Testis (tissue), 3 donors: ENCODE measurements around the gene SUMO1. TPM values are rescaled to one million over a fixed set of nuclear protein-coding genes. Genes with fewer than 3 reads are reported as not detected.

Experiments
- DNase-seq: peaks from one replicate; pipeline ENCODE4 v3.0.0-alpha.2; 2019
- H3K27ac ChIP-seq, 2 donors: fragments of 200-600 bp; sonication (generic); one replicate each; pipeline ENCODE4 v1.5.1; 2019
- H3K27me3 ChIP-seq: fragments of 200-600 bp; sonication (generic); one replicate; pipeline ENCODE4 v1.5.1; 2019
- H3K36me3 ChIP-seq: fragments of 200-600 bp; sonication (generic); one replicate; pipeline ENCODE4 v1.5.1; 2017; ENCODE audit warnings: low read depth; ENCODE audit errors: missing control alignments
- H3K4me1 ChIP-seq: fragments of 200-600 bp; sonication (generic); one replicate; pipeline ENCODE4 v1.5.1; 2019
- H3K4me3 ChIP-seq, 2 donors: fragments of 200-600 bp; sonication (generic); one replicate each; pipeline ENCODE4 v1.5.1; 2017 to 2019
- H3K9me3 ChIP-seq: fragments of 200-600 bp; sonication (generic); one replicate; pipeline ENCODE4 v1.5.1; 2017
- POLR2A ChIP-seq: fragments of 450-650 bp; IDR thresholded peaks from one replicate; pipeline ENCODE4 v1.6.1; 2017; ENCODE audit warnings: antibody characterized with exemption, mild to moderate bottlenecking, moderate library complexity
- WGBS, 2 donors: methylation state at CpG; one replicate each; pipeline ENCODE4 v1.1.5; 2018; 5-methylcytosine and 5-hydroxymethylcytosine counted together
- intact Hi-C: fragments of 100-400 bp; cut with DNase I; formaldehyde crosslinking; loops from one replicate; pipeline ENCODE4 v1.15.1; 2023; ENCODE audit warnings: low total_unique reads
- polyA plus RNA-seq: library from polyadenylated mRNA; stranded (reverse); fragments of 350-450 nt; fragmentation: Illumina TruSeq; extraction: RNeasy Lipid Tissue Mini Kit (QIAGEN cat#74804); gene quantifications from one replicate; pipeline ENCODE4 v1.2.3, GENCODE V29; 2014; ENCODE audit warnings: low read depth, low replicate concordance; ENCODE audit not compliant: insufficient read depth
- total RNA-seq, 2 donors: library from RNA; depleted of rRNA; stranded (reverse); fragments of >200 nt; gene quantifications; one replicate each; pipeline ENCODE4 v1.2.3, GENCODE V29; 2016
- TF ChIP-seq, protein P1 (sequence below), 3 experiments: fragments of 450-650 bp in 2 of 3; fragments of 200-600 bp in 1 of 3; sonication (generic) in 1 of 3; IDR thresholded peaks; one replicate each; pipeline ENCODE4 v1.5.1; 2016 to 2019; ENCODE audit warnings: antibody characterized with exemption in 3 of 3, mild to moderate bottlenecking in 2 of 3, moderate library complexity in 1 of 3

Gene SUMO1
- total and polyA plus RNA-seq, 3 donors from 2014 or later: 59.0 to 98.8 (median 61.4) TPM

DNA sequence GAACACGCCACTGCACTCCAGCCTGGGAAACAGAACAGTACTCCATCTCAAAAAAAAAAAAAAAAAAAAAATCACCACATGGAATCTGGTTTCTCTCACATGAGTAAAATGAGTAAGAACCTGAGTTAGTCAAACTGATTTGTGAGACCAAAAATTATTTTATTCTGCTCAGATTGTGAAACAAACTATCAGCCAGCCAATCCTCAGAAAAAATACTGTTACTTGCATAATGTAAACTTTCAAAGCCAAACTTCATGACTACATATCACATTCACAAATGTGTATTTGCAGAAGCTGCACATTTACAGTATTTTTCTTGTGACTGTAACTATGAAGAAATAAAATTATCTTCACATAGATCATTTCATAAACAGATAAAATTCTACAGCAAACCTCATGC, 23.2 kb downstream of the SUMO1 start:
- Histone ChIP-seq H3K27me3 (no peaks in the 10 kb centered on the region), H3K4me1 (no peaks in the 10 kb centered on the region), H3K36me3 (no peaks in the 10 kb centered on the region), H3K9me3 (no peaks in the 10 kb centered on the region), H3K27ac (no peak overlapping the region), H3K4me3 (no peak overlapping the region)
- no peak for DNase-seq
- intact Hi-C loops: no loop called here
- WGBS, 2 donors: 88 to 97% methylated on average over 1 of the region's 1 CpG
- TF ChIP-seq, protein P1, sequence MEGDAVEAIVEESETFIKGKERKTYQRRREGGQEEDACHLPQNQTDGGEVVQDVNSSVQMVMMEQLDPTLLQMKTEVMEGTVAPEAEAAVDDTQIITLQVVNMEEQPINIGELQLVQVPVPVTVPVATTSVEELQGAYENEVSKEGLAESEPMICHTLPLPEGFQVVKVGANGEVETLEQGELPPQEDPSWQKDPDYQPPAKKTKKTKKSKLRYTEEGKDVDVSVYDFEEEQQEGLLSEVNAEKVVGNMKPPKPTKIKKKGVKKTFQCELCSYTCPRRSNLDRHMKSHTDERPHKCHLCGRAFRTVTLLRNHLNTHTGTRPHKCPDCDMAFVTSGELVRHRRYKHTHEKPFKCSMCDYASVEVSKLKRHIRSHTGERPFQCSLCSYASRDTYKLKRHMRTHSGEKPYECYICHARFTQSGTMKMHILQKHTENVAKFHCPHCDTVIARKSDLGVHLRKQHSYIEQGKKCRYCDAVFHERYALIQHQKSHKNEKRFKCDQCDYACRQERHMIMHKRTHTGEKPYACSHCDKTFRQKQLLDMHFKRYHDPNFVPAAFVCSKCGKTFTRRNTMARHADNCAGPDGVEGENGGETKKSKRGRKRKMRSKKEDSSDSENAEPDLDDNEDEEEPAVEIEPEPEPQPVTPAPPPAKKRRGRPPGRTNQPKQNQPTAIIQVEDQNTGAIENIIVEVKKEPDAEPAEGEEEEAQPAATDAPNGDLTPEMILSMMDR (IDR thresholded peaks at IDR 0.05): no peak
- no peak for TF ChIP-seq POLR2A

DNA sequence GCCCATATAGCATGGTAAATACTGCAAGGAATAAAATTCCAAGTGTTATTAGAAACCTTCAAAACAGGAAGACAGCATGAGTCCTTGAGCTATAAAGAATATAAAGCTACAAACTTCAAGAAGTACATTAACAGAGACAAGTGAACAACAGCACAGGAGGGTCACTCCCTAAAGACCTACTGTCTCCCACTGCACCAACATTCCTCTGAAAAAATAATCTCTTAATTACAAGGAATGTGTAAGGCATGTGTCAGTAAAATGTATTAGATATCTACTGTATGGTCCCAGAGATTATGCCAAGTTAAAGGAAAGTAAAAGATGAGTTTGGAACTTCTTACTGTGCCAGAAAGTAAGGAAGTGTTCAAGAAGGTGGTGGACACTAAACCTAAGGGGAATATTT, 29.9 kb downstream of the SUMO1 start:
- H3K4me3 ChIP-seq: no peak overlapping the region
- intact Hi-C loops: no loop called here
- no peaks in the 10 kb centered on the region for H3K27me3 ChIP-seq
- H3K9me3 ChIP-seq: no peaks in the 10 kb centered on the region
- no peak overlapping the region for H3K27ac ChIP-seq
- DNase-seq: no peak
- TF ChIP-seq POLR2A: no peak
- TF ChIP-seq, protein P1 (IDR thresholded peaks at IDR 0.05): no peak
- H3K36me3 ChIP-seq: no peaks in the 10 kb centered on the region
- H3K4me1 ChIP-seq: no peaks in the 10 kb centered on the region

DNA sequence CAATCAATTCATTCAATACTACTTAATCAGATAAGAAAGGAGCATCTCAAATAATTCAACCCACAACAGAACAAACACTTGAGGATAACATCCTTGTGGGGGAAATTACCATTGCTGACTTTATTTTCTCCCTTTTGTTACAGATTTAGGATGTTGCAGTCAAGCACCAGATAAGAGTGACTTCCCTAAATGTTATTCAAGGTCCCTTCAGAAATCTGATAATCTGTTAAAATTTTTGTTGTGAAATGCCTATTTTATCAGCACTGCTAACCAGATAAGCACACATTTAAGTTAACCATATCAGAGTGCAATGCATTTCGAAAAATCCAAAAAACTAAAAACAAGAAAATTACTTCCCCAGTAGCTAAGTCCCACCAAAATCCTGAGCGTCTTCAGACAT, 33.5 kb downstream of the SUMO1 start:
- Histone ChIP-seq H3K4me1 (no peaks in the 10 kb centered on the region), H3K27ac (no peak overlapping the region), H3K9me3 (no peaks in the 10 kb centered on the region), H3K4me3 (no peak overlapping the region), H3K27me3 (no peaks in the 10 kb centered on the region), H3K36me3 (no peaks in the 10 kb centered on the region)
- intact Hi-C loops: no loop called here
- no peak for TF ChIP-seq POLR2A
- TF ChIP-seq, protein P1 (IDR thresholded peaks at IDR 0.05): no peak
- WGBS, 2 donors: 91 to 98% methylated on average over 2 of the region's 2 CpGs
- DNase-seq: no peak

DNA sequence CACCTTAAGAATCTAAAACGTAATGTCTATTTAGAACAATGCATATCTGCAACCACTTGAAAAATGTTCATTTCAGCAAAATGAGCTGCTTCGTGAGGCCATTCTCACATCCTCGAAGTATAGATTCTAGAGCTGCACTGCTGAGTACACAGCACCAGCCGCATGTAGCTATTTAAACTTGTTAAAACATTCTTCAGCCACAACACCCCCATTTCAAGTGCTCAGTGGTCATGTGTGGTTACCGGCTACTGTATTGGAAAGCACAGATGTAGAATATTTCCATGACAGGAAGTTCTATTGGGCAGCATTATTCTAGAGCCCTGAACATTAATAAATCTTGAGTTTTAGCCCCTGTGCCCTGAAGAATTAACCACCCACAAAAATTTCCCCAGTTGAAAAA, 35.0 kb downstream of the SUMO1 start:
- DNase-seq: no peak
- no peaks in the 10 kb centered on the region for H3K9me3 ChIP-seq
- H3K4me1 ChIP-seq: no peaks in the 10 kb centered on the region
- no peak for TF ChIP-seq POLR2A
- TF ChIP-seq, protein P1 (IDR thresholded peaks at IDR 0.05): no peak
- no peak overlapping the region for H3K27ac ChIP-seq
- WGBS, 2 donors: 93% methylated on average over 5 of the region's 5 CpGs
- H3K4me3 ChIP-seq: no peak overlapping the region
- intact Hi-C loops: no loop called here
- no peaks in the 10 kb centered on the region for H3K27me3 ChIP-seq
- H3K36me3 ChIP-seq: no peaks in the 10 kb centered on the region

DNA sequence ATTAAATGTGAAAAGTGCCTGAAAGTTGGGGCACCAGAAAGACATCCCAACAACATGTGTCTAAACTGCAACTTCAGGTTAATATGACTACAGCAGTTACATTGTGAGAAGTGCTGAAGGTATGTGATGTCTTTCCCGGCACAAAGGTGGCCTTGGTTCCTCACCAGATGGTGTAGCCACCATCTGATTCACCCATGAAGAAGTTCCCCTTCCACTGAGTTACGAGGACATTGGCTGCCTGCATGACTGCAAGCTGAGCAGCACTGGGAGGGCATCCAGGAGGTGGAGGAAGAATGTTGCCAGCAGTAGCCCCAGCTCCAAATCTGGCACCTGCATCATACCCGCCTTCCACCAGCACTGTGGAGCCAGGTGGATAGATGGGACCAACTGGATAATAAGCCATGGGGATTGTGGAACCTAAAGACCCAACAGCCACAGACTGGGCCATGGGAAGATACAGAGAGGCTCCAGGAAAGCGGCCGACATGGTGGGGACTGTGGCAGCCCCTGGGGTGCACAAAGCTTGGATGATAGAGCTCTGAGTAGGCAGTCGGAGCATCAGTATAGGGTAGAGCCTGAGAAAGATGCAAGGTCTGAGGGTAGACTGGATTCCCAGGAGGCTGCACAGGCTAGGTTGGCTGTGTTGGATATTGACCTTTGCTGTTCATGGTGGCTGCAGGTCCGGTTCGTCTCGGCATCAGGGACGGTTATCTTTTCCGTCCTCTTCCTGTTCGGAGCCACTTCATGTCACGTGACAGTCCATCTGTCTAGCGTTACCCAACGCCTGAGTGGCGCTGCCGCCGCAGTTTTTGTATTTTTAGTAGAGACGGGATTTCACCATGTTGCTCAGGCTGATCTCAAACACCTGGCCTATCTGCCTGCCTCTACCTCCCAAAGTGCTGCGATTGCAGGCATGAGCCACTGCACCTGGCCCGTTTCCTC, 36.9 kb downstream of the SUMO1 start:
- no peaks in the 10 kb centered on the region for H3K36me3 ChIP-seq
- intact Hi-C loops: no loop called here

More for the DNA sequence above, 36.9 kb downstream of the SUMO1 start:
- Histone ChIP-seq H3K27ac (no peak overlapping the region), H3K4me1 (no peaks in the 10 kb centered on the region), H3K27me3 (no peaks in the 10 kb centered on the region), H3K4me3 (no peak overlapping the region), H3K9me3 (no peaks in the 10 kb centered on the region)
- no peak for DNase-seq
- 82 to 85% methylated on average over 21 of the region's 21 CpGs for WGBS, 2 donors
- TF ChIP-seq POLR2A: no peak
- TF ChIP-seq, protein P1 (IDR thresholded peaks at IDR 0.05): no peak
